Fibroblast of mammary gland (primary cell): ENCODE data around the gene DISC1.

Experiments used
- DNase-seq: peaks from one replicate; pipeline ENCODE4 v3.0.0-alpha.2; 2010; ENCODE audit warnings: low read depth
- H3K4me3 ChIP-seq: 2 replicates; pipeline ENCODE4 v1.5.1; 2011; ENCODE audit warnings: low read depth, mild to moderate bottlenecking, low read length, moderate library complexity; ENCODE audit not compliant: control insufficient read depth
- TF ChIP-seq, protein P1 (sequence below): conservative IDR thresholded peaks from 2 replicates; pipeline ENCODE4 v1.5.1; 2011; ENCODE audit warnings: low read depth, low read length, inconsistent platforms; ENCODE audit not compliant: control insufficient read depth, insufficient read depth

The DISC1 gene

DNA sequence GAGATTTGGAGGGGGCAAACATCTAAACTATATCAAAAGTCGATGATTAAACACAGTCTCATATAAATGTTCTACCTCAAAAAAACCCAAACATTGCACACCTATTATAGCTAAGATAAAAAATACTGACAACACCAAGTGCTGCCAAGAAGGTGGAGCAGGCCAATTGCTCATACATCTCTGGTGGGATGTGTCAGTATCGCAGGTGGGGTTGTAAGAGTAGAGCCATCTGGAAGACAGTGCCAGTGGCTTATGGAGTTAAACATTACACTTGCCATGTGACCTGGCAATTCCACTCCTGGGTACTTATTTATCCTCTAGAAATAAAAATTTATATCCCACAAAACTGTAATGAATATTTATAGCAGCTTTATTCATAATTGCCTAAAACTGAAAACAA lies 213.4 kb downstream of the DISC1 start:
- TF ChIP-seq, protein P1, sequence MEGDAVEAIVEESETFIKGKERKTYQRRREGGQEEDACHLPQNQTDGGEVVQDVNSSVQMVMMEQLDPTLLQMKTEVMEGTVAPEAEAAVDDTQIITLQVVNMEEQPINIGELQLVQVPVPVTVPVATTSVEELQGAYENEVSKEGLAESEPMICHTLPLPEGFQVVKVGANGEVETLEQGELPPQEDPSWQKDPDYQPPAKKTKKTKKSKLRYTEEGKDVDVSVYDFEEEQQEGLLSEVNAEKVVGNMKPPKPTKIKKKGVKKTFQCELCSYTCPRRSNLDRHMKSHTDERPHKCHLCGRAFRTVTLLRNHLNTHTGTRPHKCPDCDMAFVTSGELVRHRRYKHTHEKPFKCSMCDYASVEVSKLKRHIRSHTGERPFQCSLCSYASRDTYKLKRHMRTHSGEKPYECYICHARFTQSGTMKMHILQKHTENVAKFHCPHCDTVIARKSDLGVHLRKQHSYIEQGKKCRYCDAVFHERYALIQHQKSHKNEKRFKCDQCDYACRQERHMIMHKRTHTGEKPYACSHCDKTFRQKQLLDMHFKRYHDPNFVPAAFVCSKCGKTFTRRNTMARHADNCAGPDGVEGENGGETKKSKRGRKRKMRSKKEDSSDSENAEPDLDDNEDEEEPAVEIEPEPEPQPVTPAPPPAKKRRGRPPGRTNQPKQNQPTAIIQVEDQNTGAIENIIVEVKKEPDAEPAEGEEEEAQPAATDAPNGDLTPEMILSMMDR, result no peak
- DNase-seq, result no peak
- no peak overlapping the region for H3K4me3 ChIP-seq

DNA sequence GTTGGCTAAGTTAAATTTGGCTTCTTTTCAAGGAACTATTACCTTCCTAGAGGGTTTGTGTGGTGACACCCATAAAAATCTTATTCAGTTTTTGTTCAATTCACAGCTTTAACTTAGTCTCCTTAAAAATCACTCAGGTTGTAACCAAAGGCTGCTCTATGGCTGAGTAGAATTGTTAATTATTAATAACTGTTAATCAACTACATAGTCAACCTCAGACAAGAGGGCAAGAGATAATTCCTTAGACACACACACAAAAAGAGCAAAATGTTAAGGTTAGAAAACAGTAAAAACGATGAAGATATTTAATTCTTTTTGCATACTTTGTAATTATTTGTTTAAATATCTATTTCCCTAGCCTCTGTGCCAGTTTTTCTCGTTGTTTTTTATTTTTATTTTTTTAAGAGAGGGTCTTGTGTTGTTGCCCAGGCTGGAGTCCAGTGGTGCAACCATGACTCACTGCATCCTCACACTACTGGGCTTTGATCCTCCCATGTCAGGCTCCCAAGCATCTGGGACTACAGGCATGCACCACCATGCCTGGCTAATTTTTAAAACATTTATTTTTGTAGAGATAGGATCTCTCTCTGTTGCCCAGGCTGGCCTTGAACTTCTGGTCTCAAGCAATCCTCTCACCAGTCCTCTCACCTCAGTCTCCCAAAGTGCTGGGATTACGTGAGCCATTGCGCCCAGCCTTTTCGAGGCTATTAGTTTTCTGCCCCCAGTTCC lies 215.2 kb downstream of the DISC1 start:
- TF ChIP-seq, protein P1, result no peak
- DNase-seq, result peak; percentile 71

DNA sequence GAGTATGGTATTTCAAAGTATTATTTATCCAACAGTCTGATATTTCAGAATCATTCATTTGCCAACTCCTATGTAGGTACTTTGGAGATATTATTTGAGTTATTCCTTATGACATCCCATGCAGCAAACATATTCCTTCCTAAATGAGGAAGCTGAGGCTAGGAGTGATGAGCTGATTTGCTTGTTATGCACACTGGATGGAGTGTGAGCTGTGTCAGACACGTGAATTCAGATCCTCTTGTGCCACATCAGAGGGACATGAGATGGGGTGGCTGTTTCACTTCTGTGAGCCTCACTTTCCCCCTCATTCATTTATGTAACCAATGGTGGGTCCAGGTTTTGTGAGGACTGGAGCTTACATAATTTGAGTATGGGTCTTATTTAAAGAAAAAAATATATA lies 215.9 kb downstream of the DISC1 start:
- DNase-seq, result no peak

More for the DNA sequence above, 215.2 kb downstream of the DISC1 start:
- no peak overlapping the region for H3K4me3 ChIP-seq

DNA sequence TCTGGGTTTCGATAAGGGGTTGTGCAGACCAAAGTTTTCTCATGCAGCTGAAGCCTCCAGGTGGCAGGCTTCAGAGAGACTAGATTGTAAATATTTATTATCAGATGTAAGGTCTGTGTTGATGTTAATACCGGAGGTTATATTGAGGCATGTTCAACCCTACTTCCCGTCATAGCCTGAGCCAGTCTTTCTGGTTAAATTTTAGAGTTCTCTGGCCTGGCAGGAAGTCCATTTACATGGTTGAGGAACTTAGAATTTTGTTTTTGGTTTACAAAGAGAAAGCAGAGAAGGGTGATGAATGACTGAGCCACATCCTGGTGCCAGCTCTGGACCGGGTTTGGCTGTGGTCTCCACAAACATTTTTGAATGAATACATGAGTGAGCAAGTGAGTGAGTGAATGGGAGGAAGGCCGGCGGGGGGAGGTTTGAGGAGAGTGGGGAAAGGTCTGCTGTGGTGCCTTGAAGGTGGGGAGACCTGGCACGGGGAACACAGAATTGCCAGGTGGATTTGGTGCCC lies 218.5 kb downstream of the DISC1 start:
- DNase-seq, result no peak
- H3K4me3 ChIP-seq, result no peak overlapping the region
- TF ChIP-seq, protein P1, result no peak

More for the DNA sequence above, 215.9 kb downstream of the DISC1 start:
- H3K4me3 ChIP-seq, result no peak overlapping the region
- TF ChIP-seq, protein P1, result no peak

DNA sequence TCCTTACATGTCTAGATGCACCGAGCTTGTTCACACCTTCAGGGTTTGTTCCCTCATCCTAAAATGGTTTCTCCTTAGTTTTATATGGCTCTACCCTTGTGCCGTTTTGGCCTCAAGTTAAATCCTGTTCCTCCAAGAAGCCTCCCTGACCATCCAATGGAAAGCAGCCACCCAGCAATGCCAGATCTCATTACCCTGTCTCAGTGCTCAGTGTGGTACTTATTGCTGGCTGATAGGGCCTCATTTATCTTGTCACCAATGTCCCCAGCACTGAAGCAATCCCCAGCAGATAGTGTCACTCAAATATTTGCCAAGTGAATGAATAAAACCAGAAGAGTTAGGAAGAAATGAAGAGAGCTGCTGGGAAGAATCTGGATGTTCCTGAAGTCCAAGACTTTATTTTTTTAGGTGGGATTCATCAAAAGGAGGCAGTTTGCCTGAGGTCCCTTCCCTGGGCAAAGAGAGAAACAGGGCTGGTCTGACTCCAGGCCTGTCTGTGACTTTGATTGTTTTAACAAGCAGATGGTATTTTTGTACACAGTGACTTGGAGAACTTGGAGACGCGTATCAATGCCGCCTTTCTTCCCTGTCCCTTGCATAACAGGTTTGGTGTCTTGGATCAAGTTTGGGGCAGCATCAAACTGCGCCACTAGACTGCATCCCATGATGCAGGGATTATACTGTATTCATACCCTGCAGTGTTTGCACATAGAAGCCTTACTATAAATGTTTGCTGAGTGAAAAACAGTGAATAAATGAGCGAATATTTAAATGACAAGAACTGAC lies 221.2 kb downstream of the DISC1 start:
- TF ChIP-seq, protein P1, result no peak
- no peak overlapping the region for H3K4me3 ChIP-seq
- no peak for DNase-seq

DNA sequence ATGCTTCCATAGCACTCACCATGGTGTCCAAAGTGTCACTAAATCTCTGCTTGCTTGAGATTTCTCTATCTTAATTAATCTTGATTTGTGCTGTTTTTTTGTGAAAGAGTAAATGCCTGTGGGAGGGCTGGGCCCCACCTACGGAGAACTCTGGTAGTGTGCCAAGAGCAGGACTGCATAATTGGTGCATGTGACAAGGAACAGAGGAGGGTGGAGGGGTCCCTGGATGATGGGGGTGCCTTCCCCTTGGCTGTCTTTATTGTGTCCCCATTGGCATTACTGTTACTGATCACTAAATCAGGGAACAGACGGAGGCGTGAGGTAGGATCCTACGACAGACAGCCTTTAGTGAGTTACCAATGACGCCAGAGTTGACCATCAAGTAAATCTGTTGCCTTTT lies 223.4 kb downstream of the DISC1 start:
- no peak for DNase-seq
- H3K4me3 ChIP-seq, result no peak overlapping the region
- TF ChIP-seq, protein P1, result no peak
